Left ventricle myocardium inferior (tissue), 1 donor: ENCODE results near the gene IL16. TPM values are rescaled to one million over a fixed set of nuclear protein-coding genes. Genes with fewer than 3 reads are reported as not detected.
"Not testable (repeated sequence)": the region's sequence is repeated elsewhere in the genome, so short reads cannot be mapped to it uniquely, and the experiment has no call there.

Experiments used
- DNase-seq: peaks from one replicate; pipeline ENCODE4 v3.0.0-alpha.2; 2020
- H3K27ac ChIP-seq: fragments of 200-600 bp; replicated peaks from 2 replicates; pipeline ENCODE4 v1.8.0; 2021
- H3K27me3 ChIP-seq: fragments of 200-600 bp; 2 replicates; pipeline ENCODE4 v1.8.0; 2021; ENCODE audit warnings: low read depth
- H3K36me3 ChIP-seq: fragments of 200-600 bp; 2 replicates; pipeline ENCODE4 v1.8.0; 2021
- H3K4me1 ChIP-seq: fragments of 200-600 bp; 2 replicates; pipeline ENCODE4 v1.8.0; 2021
- H3K4me3 ChIP-seq: fragments of 200-600 bp; 2 replicates; pipeline ENCODE4 v1.8.0; 2021; ENCODE audit warnings: mild to moderate bottlenecking, moderate library complexity
- H3K9me3 ChIP-seq: fragments of 200-600 bp; replicated peaks from 2 replicates; pipeline ENCODE4 v1.8.0; 2021
- CTCF ChIP-seq: fragments of 200-600 bp; IDR thresholded peaks from 2 replicates; pipeline ENCODE4 v1.8.0; 2021; ENCODE audit warnings: antibody characterized with exemption, mild to moderate bottlenecking, borderline replicate concordance
- intact Hi-C: fragments of 100-400 bp; cut with micrococcal nuclease; formaldehyde crosslinking; loops from one replicate; pipeline ENCODE4 v1.11.0; 2022
- total RNA-seq: library from RNA; stranded (reverse); fragmentation: NEBNext Ultra II Directional; extraction: Animal tissue kit (Norgen Biotek cat#: 25700); gene quantifications from one replicate; pipeline ENCODE4 v1.2.1, GENCODE V29; 2021
- donor health status: DM: no; HTN: yes; CAD: no; lungs with severe emphysema.

The IL16 gene
- total RNA-seq, 1 donor from 2014 or later = 3.8 TPM

- no peak for DNase-seq
- H3K4me1 ChIP-seq = peaks cover 33% of the 10 kb centered on the region
- TF ChIP-seq CTCF = no peak
- H3K27me3 ChIP-seq = peaks cover 6% of the 10 kb centered on the region
- intact Hi-C loops = no loop called here
- no peaks in the 10 kb centered on the region for H3K36me3 ChIP-seq
- H3K9me3 ChIP-seq = no peaks in the 10 kb centered on the region
- peak overlapping the region; percentile 1 for H3K27ac ChIP-seq
- H3K4me3 ChIP-seq = no peak overlapping the region
These were observed 40.4 kb upstream of the IL16 start for GRCh38 chr15:81156324-81156723.

- peak overlapping the region; percentile 45 for H3K27ac ChIP-seq
- intact Hi-C loops = no loop called here
These were observed 39.3 kb upstream of the IL16 start for GRCh38 chr15:81157195-81157938.

GRCh38 chr15:81157939-81158223 is 38.8 kb upstream of the IL16 start:
- intact Hi-C loops = no loop called here
- no peak for TF ChIP-seq CTCF
- Histone ChIP-seq H3K27me3 (peaks cover 9% of the 10 kb centered on the region), H3K9me3 (no peaks in the 10 kb centered on the region), H3K27ac (peak overlapping the region; percentile 45), H3K36me3 (no peaks in the 10 kb centered on the region), H3K4me1 (peaks cover 41% of the 10 kb centered on the region), H3K4me3 (no peak overlapping the region)
- no peak for DNase-seq

More at GRCh38 chr15:81157195-81157938, 39.3 kb upstream of the IL16 start:
- Histone ChIP-seq H3K4me1 (peaks cover 41% of the 10 kb centered on the region), H3K4me3 (no peak overlapping the region), H3K36me3 (no peaks in the 10 kb centered on the region), H3K27me3 (peaks cover 9% of the 10 kb centered on the region), H3K9me3 (no peaks in the 10 kb centered on the region)
- no peak for TF ChIP-seq CTCF
- no peak for DNase-seq

GRCh38 chr15:81158561-81158960 is 38.1 kb upstream of the IL16 start:
- H3K27ac ChIP-seq, H3K27me3 ChIP-seq, H3K4me3 ChIP-seq, intact Hi-C loops, DNase-seq, H3K9me3 ChIP-seq, H3K36me3 ChIP-seq: not testable (repeated sequence)
- peaks cover 41% of the 10 kb centered on the region for H3K4me1 ChIP-seq

- Histone ChIP-seq H3K36me3 (no peaks in the 10 kb centered on the region), H3K27me3 (peaks cover 9% of the 10 kb centered on the region), H3K9me3 (no peaks in the 10 kb centered on the region), H3K4me1 (peaks cover 41% of the 10 kb centered on the region), H3K27ac (peak overlapping the region; percentile 82), H3K4me3 (no peak overlapping the region)
- intact Hi-C loops = no loop called here
- DNase-seq = peak; percentile 65
- no peak for TF ChIP-seq CTCF
These were observed 36.1 kb upstream of the IL16 start for GRCh38 chr15:81160312-81161159.
